ENCODE data around the gene FAF1. TPM values are rescaled to one million over a fixed set of nuclear protein-coding genes. Genes with fewer than 3 reads are reported as not detected.

Gene FAF1
- total RNA-seq, 1 experiment from 2014 or later, result 14.7 TPM

- H2AFZ ChIP-seq (ENCODE audit: low read length), result no peak overlapping the region
- no TSS peak for BruUV-seq (replicated peaks)
These were observed 26.6 kb upstream of the FAF1 start for GRCh38 chr1:50986653-50987052.

GRCh38 chr1:50985094-50985493 is 25.0 kb upstream of the FAF1 start:
- ATAC-seq (no peak), DNase-seq (no peak)
- H3F3A ChIP-seq (ENCODE audit: low read length, unreplicated experiment), result no peaks in the 10 kb centered on the region
- no peak overlapping the region for H2AFZ ChIP-seq (ENCODE audit: low read length)
- H3K4me1 ChIP-seq (ENCODE audit: insufficient read depth, low read length), result peaks cover 10% of the 10 kb centered on the region; the same call in 1 of the 2 replicates
- CTCF ChIA-PET, result no interaction called here
- H3K27ac ChIP-seq (ENCODE audit: low read length), result no peak overlapping the region
- H3K9me3 ChIP-seq (ENCODE audit: low read length), result no peaks in the 10 kb centered on the region
- TF ChIP-seq EZH2phosphoT487 (IDR thresholded peaks at IDR 0.05; ENCODE audit: borderline replicate concordance, low read length), result no peak
- TF ChIP-seq CTCF (conservative IDR thresholded peaks at IDR 0.05; ENCODE audit: low read depth, low read length), result no peak
- no peak for TF ChIP-seq EZH2 (IDR thresholded peaks at IDR 0.05; ENCODE audit: low read length, unreplicated experiment)
- intact Hi-C loops (cut with micrococcal nuclease), result no loop called here
- no peaks in the 10 kb centered on the region for H3K9me2 ChIP-seq (replicated peaks; ENCODE audit: low read length)
- no peaks in the 10 kb centered on the region for H3K27me3 ChIP-seq (ENCODE audit: low read length)
- no TSS peak for BruUV-seq (replicated peaks)
- no peaks in the 10 kb centered on the region for H3K36me3 ChIP-seq (ENCODE audit: low read depth, low read length)
- H3K79me2 ChIP-seq (ENCODE audit: low read length), result peaks cover 31% of the 10 kb centered on the region
- POLR2A ChIA-PET (ENCODE audit: unreplicated experiment), result no interaction called here
- H4K20me1 ChIP-seq (ENCODE audit: low read length), result no peaks in the 10 kb centered on the region
- H3K4me2 ChIP-seq (ENCODE audit: low read length), result no peak overlapping the region
- H3K9ac ChIP-seq (ENCODE audit: low read length), result no peak overlapping the region
- no peak overlapping the region for H3K4me3 ChIP-seq (ENCODE audit: low read length)

More at GRCh38 chr1:50986653-50987052, 26.6 kb upstream of the FAF1 start:
- no peaks in the 10 kb centered on the region for H3K9me3 ChIP-seq (ENCODE audit: low read length)
- H3K27me3 ChIP-seq (ENCODE audit: low read length), result no peaks in the 10 kb centered on the region
- ChIA-PET CTCF (no interaction called here), POLR2A (ENCODE audit: unreplicated experiment) (no interaction called here)
- ATAC-seq, result no peak
- H3K4me3 ChIP-seq (ENCODE audit: low read length), result no peak overlapping the region
- DNase-seq, result no peak
- peaks cover under 1% of the 10 kb centered on the region; the same call in 1 of the 2 replicates for H3K4me1 ChIP-seq (ENCODE audit: insufficient read depth, low read length)
- no peaks in the 10 kb centered on the region for H4K20me1 ChIP-seq (ENCODE audit: low read length)
- H3K27ac ChIP-seq (ENCODE audit: low read length), result no peak overlapping the region
- intact Hi-C loops (cut with micrococcal nuclease), result no loop called here
- H3K36me3 ChIP-seq (ENCODE audit: low read depth, low read length), result no peaks in the 10 kb centered on the region
- H3K9me2 ChIP-seq (replicated peaks; ENCODE audit: low read length), result no peaks in the 10 kb centered on the region
- H3K9ac ChIP-seq (ENCODE audit: low read length), result no peak overlapping the region
- TF ChIP-seq EZH2phosphoT487 (IDR thresholded peaks at IDR 0.05; ENCODE audit: borderline replicate concordance, low read length) (no peak), EZH2 (IDR thresholded peaks at IDR 0.05; ENCODE audit: low read length, unreplicated experiment) (no peak), CTCF (conservative IDR thresholded peaks at IDR 0.05; ENCODE audit: low read depth, low read length) (no peak; the same call in 1 of the 2 replicates)
- H3K4me2 ChIP-seq (ENCODE audit: low read length), result no peak overlapping the region
- no peaks in the 10 kb centered on the region for H3F3A ChIP-seq (ENCODE audit: low read length, unreplicated experiment)
- peaks cover 15% of the 10 kb centered on the region for H3K79me2 ChIP-seq (ENCODE audit: low read length)

- DNase-seq (no peak), ATAC-seq (no peak)
- CTCF ChIA-PET, result no interaction called here
- H4K20me1 ChIP-seq (ENCODE audit: low read length), result no peaks in the 10 kb centered on the region
- intact Hi-C loops (cut with micrococcal nuclease), result no loop called here
- H3K4me3 ChIP-seq (ENCODE audit: low read length), result no peak overlapping the region
- H3K36me3 ChIP-seq (ENCODE audit: low read depth, low read length), result no peaks in the 10 kb centered on the region
- H3K27me3 ChIP-seq (ENCODE audit: low read length), result no peaks in the 10 kb centered on the region
- H3K9me2 ChIP-seq (replicated peaks; ENCODE audit: low read length), result no peaks in the 10 kb centered on the region
- POLR2A ChIA-PET (ENCODE audit: unreplicated experiment), result no interaction called here
- no TSS peak for BruUV-seq (replicated peaks)
- no peak overlapping the region for H3K27ac ChIP-seq (ENCODE audit: low read length)
- H3K79me2 ChIP-seq (ENCODE audit: low read length), result peaks cover 49% of the 10 kb centered on the region
- no peak overlapping the region for H3K4me2 ChIP-seq (ENCODE audit: low read length)
- no peaks in the 10 kb centered on the region for H3F3A ChIP-seq (ENCODE audit: low read length, unreplicated experiment)
- H3K4me1 ChIP-seq (ENCODE audit: insufficient read depth, low read length), result peaks cover 21% of the 10 kb centered on the region
- no peak overlapping the region for H2AFZ ChIP-seq (ENCODE audit: low read length)
- no peak for TF ChIP-seq EZH2phosphoT487 (IDR thresholded peaks at IDR 0.05; ENCODE audit: borderline replicate concordance, low read length)
- H3K9ac ChIP-seq (ENCODE audit: low read length), result no peak overlapping the region
- H3K9me3 ChIP-seq (ENCODE audit: low read length), result no peaks in the 10 kb centered on the region
These were observed 23.2 kb upstream of the FAF1 start for GRCh38 chr1:50983219-50983802.

Data from PC-3 (cell line).